K562 (cell line): ENCODE results near the gene AADAC.

ENCODE experiments used
- BRF1 ChIP-seq: IDR thresholded peaks from 3 replicates; pipeline ENCODE4 v1.6.1; 2011; ENCODE audit warnings: borderline replicate concordance, mild to moderate bottlenecking; ENCODE audit not compliant: insufficient read length; ENCODE audit errors: extremely low read depth
- CTCF ChIP-seq, 3 experiments: IDR thresholded peaks in 2 of 3; conservative IDR thresholded peaks in 1 of 3; 2 replicates each; pipeline ENCODE4 v1.5.1; 2011 to 2012; ENCODE audit warnings: low read length in 3 of 3, mild to moderate bottlenecking in 3 of 3, control low read depth in 2 of 3, improper control_type of control experiment in 1 of 3, inconsistent platforms in 1 of 3, low read depth in 1 of 3, mixed read lengths in 1 of 3, moderate library complexity in 1 of 3; ENCODE audit not compliant: insufficient read depth in 2 of 3
- GATA2 ChIP-seq: sonication (generic); formaldehyde crosslinking; IDR thresholded peaks from 2 replicates; pipeline ENCODE4 v1.4.0; 2020; ENCODE audit warnings: mild to moderate bottlenecking, missing genetic modification reagents
- MAFK ChIP-seq: IDR thresholded peaks from 2 replicates; pipeline ENCODE4 v1.6.1; 2011; ENCODE audit warnings: low read length, improper control_type of control experiment
- MEF2D ChIP-seq: conservative IDR thresholded peaks from 2 replicates; pipeline ENCODE4 v1.6.1; 2016; ENCODE audit warnings: low read depth, missing genetic modification characterization, missing compliant biosample characterization
- NR3C1 ChIP-seq: sonication (generic); formaldehyde crosslinking; IDR thresholded peaks from 2 replicates; pipeline ENCODE4 v1.8.1; 2022; ENCODE audit warnings: missing genetic modification reagents
- REST ChIP-seq, 2 experiments: fragments of 450-650 bp; formaldehyde crosslinking in 1 of 2; IDR thresholded peaks; 2 replicates each; pipeline versions ENCODE4 v1.4.0 to v1.6.1; 2014 to 2020; ENCODE audit warnings: mild to moderate bottlenecking in 2 of 2, borderline replicate concordance in 1 of 2, low read depth in 1 of 2
- ZNF140 ChIP-seq: fragments of 250-450 bp; sonication (Bioruptor Pico); IDR thresholded peaks from 2 replicates; pipeline ENCODE4 v1.8.0; 2021; ENCODE audit warnings: moderate library complexity, mild to moderate bottlenecking, inconsistent platforms
- ZNF766 ChIP-seq: fragments of 200-800 bp; sonication (Bioruptor generic); conservative IDR thresholded peaks from 2 replicates; pipeline ENCODE4 v1.6.1; 2016; ENCODE audit warnings: missing genetic modification characterization, missing compliant biosample characterization

GRCh38 chr3:151863611-151864010, 49.7 kb downstream of the AADAC start:
- TF ChIP-seq CTCF (IDR thresholded peaks at IDR 0.05 in 2 of 3, conservative IDR thresholded peaks at IDR 0.05 in 1 of 3; ENCODE audit: insufficient read depth in 2 of 3, low read depth in 1 of 3, low read length in 3 of 3) (no peak), ZNF140 (CRISPR knock-in tag) (no peak), GATA2 (CRISPR knock-in tag) (no peak), MAFK (no peak), REST (IDR thresholded peaks at IDR 0.05; ENCODE audit: borderline replicate concordance) (no peak), REST (CRISPR knock-in tag; IDR thresholded peaks at IDR 0.05; ENCODE audit: low read depth) (no peak), NR3C1 (CRISPR knock-in tag) (no peak), ZNF766 (CRISPR knock-in tag) (no peak), MEF2D (no peak), BRF1 (no peak)
